ENCODE measurements around the gene COL23A1.

Gene COL23A1

GRCh38 chr5:178427576-178428197, 162.5 kb downstream of the COL23A1 start:
- DNase-seq (no peak), ATAC-seq (replicated peaks) (no peak)
- H3K27me3 Mint-ChIP-seq = peaks cover 32 to 46% of the 10 kb centered on the region in 2 donors
- H3K4me1 Mint-ChIP-seq (ENCODE audit: low read depth in 2 of 2) = no peaks in the 10 kb centered on the region
- H3K36me3 Mint-ChIP-seq (ENCODE audit: insufficient read depth) = no peaks in the 10 kb centered on the region
- no peaks in the 10 kb centered on the region for H3K9me3 Mint-ChIP-seq
- no peak overlapping the region for H3K4me3 Mint-ChIP-seq
- no peak overlapping the region for H3K27ac Mint-ChIP-seq

GRCh38 chr5:178426326-178427130, 163.7 kb downstream of the COL23A1 start:
- DNase-seq (no peak), ATAC-seq (replicated peaks) (no peak)
- H3K4me3 Mint-ChIP-seq = no peak overlapping the region
- H3K27ac Mint-ChIP-seq = no peak overlapping the region
- H3K9me3 Mint-ChIP-seq = no peaks in the 10 kb centered on the region
- no peaks in the 10 kb centered on the region for H3K4me1 Mint-ChIP-seq (ENCODE audit: low read depth in 2 of 2)
- H3K36me3 Mint-ChIP-seq (ENCODE audit: insufficient read depth) = no peaks in the 10 kb centered on the region
- peaks cover 30 to 45% of the 10 kb centered on the region in 2 donors for H3K27me3 Mint-ChIP-seq

DNA sequence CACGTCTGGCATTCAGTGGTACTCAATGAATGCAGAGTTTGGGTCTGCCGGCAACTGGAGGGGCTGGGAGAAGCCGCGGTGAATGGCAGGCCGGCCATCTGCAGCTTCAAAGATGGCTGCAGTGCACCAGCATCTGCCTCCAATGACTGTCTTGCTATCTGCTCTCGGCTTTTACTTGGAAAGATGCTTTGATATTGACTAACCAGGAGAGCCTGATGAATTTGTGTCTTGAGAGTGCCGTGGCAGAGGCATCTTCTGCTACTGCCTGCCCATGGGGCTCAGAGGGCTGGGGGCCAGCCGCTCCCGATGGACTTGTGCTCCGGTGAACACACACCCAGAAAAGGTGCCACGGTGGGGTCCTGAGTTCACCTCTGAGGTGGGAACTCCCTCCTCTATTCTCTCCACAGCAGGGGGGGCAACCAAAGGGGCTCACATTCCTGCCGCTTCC, 164.5 kb downstream of the COL23A1 start:
- Mint-ChIP-seq H3K36me3 (ENCODE audit: insufficient read depth) (no peaks in the 10 kb centered on the region), H3K4me3 (no peak overlapping the region), H3K4me1 (ENCODE audit: low read depth in 2 of 2) (no peaks in the 10 kb centered on the region), H3K27ac (no peak overlapping the region), H3K9me3 (no peaks in the 10 kb centered on the region), H3K27me3 (peaks cover 24 to 41% of the 10 kb centered on the region in 2 donors)
- ATAC-seq (replicated peaks) (no peak), DNase-seq (no peak)

GRCh38 chr5:178424810-178425177, 165.4 kb downstream of the COL23A1 start:
- Mint-ChIP-seq H3K27me3 (peaks cover 19 to 34% of the 10 kb centered on the region in 2 donors), H3K4me1 (ENCODE audit: low read depth in 2 of 2) (peaks cover 0 to 3% of the 10 kb centered on the region in 2 donors)

DNA sequence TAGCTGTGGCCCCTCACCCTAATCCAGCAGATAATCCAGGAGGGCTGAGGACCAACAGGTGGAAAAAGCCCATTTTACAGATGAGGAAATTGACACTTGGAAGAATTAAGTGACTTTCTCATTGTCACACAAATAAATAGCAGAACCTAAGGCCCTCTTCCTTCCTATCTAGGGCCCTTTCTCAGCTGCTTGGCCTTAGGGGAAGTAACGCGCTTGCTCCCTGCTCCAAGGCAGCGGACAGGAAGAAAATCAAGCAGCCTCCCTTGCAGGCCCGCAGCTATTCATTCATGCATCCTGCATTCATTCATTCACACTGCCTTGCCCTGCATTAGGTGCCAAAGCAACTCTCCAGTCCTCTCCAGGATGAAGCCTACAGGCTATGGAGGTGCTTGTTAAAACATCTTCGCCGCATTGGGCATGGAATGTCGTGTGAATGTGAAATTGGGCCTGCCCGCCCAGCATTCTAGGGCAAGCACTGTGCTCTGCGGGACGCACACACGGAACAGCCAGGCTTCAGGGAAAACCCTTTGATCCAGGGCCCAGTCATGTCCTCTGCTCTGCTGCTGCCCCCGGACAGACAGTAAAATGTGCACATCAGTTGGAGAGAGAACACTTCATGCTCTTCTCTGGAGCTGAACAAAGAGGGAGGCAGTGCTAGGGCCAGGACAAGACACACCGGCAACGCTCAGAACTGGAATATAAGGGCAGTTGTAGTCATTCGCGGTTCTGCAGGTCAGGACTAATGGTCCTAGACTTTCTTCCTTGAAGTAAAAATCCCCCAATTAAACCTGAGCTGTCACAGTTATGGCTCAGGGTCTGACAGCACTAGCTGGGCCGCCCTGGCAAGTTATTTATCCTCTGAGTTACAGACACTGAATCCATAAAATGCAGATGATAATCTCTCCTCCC, 166.0 kb downstream of the COL23A1 start:
- H3K27ac Mint-ChIP-seq = no peak overlapping the region
- DNase-seq (no peak), ATAC-seq (replicated peaks) (no peak)
- H3K4me1 Mint-ChIP-seq (ENCODE audit: low read depth in 2 of 2) = peaks cover 0 to 3% of the 10 kb centered on the region in 2 donors
- H3K4me3 Mint-ChIP-seq = no peak overlapping the region
- no peaks in the 10 kb centered on the region for H3K9me3 Mint-ChIP-seq
- H3K27me3 Mint-ChIP-seq = peaks cover 15 to 34% of the 10 kb centered on the region in 2 donors
- peaks cover 3% of the 10 kb centered on the region for H3K36me3 Mint-ChIP-seq (ENCODE audit: insufficient read depth)

More at GRCh38 chr5:178424810-178425177, 165.4 kb downstream of the COL23A1 start:
- Mint-ChIP-seq H3K27ac (no peak overlapping the region), H3K4me3 (no peak overlapping the region), H3K36me3 (ENCODE audit: insufficient read depth) (no peaks in the 10 kb centered on the region), H3K9me3 (no peaks in the 10 kb centered on the region)
- DNase-seq (no peak), ATAC-seq (replicated peaks) (no peak)

DNA sequence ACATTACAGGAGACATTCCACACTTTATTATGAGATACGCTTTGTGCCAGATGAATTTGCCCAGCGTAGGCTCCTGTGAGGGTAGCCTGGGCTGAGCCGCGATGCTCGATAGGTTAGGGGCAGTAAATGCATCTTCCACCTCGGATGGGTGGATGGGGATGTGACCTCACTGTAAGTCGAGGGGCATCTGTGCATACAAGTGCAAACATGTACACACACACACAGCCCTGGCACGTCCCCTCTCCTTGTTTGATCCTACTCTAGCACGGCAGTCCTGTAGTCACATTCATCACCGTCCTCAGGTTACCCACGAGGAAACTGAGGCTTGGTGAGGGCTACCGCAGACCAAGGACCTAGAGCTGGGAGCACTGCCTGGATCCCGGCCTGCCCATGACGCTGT, 166.8 kb downstream of the COL23A1 start:
- peaks cover 0 to 4% of the 10 kb centered on the region in 2 donors for H3K4me1 Mint-ChIP-seq (ENCODE audit: low read depth in 2 of 2)
- peaks cover 15 to 39% of the 10 kb centered on the region in 2 donors for H3K27me3 Mint-ChIP-seq
- H3K9me3 Mint-ChIP-seq = no peaks in the 10 kb centered on the region
- ATAC-seq (replicated peaks) (no peak), DNase-seq (no peak)
- peaks cover 3% of the 10 kb centered on the region for H3K36me3 Mint-ChIP-seq (ENCODE audit: insufficient read depth)
- H3K27ac Mint-ChIP-seq = no peak overlapping the region
- H3K4me3 Mint-ChIP-seq = no peak overlapping the region

- Mint-ChIP-seq H3K36me3 (ENCODE audit: insufficient read depth) (peaks cover 3% of the 10 kb centered on the region), H3K9me3 (no peaks in the 10 kb centered on the region), H3K27ac (no peak overlapping the region), H3K4me1 (ENCODE audit: low read depth in 2 of 2) (peaks cover 0 to 5% of the 10 kb centered on the region in 2 donors), H3K27me3 (peaks cover 15 to 49% of the 10 kb centered on the region in 2 donors), H3K4me3 (no peak overlapping the region)
- DNase-seq (no peak), ATAC-seq (replicated peaks) (no peak)
These were observed 167.8 kb downstream of the COL23A1 start for GRCh38 chr5:178422400-178422775.

DNA sequence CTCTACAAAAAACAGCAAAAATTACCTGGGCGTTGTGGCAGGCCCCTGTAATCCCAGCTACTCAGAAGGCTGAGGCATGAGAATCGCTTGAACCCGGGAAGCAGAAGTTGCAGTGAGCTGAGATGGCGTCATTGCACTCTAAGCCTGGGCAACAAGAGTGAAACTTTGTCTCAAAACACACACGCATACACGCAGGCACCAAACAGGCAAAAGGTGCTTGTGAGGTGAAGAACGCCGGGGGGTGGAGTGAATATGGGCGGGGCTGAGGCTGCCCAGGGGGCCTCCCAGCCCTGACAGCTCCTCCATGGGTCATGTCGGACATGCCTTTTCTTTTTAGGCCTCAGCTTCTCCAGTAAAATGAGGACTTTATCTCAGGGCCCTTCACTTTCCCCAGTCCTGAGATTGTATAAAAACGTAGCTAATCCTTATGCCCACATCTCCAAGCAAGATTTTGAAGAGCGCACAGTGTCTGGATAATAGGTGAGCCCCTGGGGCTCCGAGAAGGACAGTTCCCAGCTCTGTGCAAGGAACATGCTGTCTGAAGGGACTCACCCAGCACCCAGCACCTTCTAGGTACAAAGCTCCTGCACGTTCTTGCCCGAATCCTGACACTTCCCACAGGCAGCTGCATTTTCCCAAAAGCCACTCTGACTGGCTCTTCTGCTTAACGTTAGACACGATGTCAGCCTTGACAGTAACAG, 168.3 kb downstream of the COL23A1 start:
- peaks cover 15 to 55% of the 10 kb centered on the region in 2 donors for H3K27me3 Mint-ChIP-seq
- H3K4me1 Mint-ChIP-seq (ENCODE audit: low read depth in 2 of 2) = peaks cover 0 to 6% of the 10 kb centered on the region in 2 donors
- DNase-seq (no peak), ATAC-seq (replicated peaks) (no peak)
- peaks cover 3% of the 10 kb centered on the region for H3K36me3 Mint-ChIP-seq (ENCODE audit: insufficient read depth)
- H3K4me3 Mint-ChIP-seq = no peak overlapping the region
- H3K27ac Mint-ChIP-seq = no peak overlapping the region
- no peaks in the 10 kb centered on the region for H3K9me3 Mint-ChIP-seq

GRCh38 chr5:178421128-178421527, 169.1 kb downstream of the COL23A1 start:
- peaks cover 3% of the 10 kb centered on the region for H3K36me3 Mint-ChIP-seq (ENCODE audit: insufficient read depth)
- H3K4me1 Mint-ChIP-seq (ENCODE audit: low read depth in 2 of 2) = peaks cover 0 to 6% of the 10 kb centered on the region in 2 donors
- peaks cover 14 to 62% of the 10 kb centered on the region in 2 donors for H3K27me3 Mint-ChIP-seq
- no peaks in the 10 kb centered on the region for H3K9me3 Mint-ChIP-seq
- H3K4me3 Mint-ChIP-seq = no peak overlapping the region
- DNase-seq (no peak), ATAC-seq (replicated peaks) (no peak)
- no peak overlapping the region for H3K27ac Mint-ChIP-seq

DNA sequence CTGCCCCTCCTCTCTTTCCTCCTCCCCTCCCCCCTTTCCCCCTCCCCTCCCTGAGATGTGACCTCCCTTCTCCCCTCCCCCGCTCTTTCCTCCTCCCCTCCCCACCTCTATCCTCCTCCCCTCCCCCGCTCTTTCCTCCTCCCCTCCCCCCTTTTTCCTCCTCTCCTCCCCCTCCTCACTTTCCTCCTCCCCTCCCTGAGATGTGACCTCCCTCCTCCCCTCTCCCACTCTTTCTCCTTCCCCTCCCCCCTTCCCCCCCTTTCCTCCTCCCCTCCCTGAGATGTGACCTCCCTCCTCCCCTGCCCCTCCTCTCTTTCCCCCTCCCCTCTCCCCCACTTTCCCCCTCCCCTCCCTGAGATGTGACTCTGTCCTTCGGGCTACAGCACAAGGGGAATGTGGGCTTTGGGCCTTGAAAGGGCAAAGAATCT, 169.8 kb downstream of the COL23A1 start:
- Mint-ChIP-seq H3K36me3 (ENCODE audit: insufficient read depth) (peaks cover 3% of the 10 kb centered on the region), H3K9me3 (no peaks in the 10 kb centered on the region)

GRCh38 chr5:178419651-178420050, 170.5 kb downstream of the COL23A1 start:
- ATAC-seq (replicated peaks) (no peak), DNase-seq (no peak)
- Mint-ChIP-seq H3K27ac (no peak overlapping the region), H3K9me3 (no peaks in the 10 kb centered on the region), H3K27me3 (peaks cover 21 to 72% of the 10 kb centered on the region in 2 donors), H3K36me3 (ENCODE audit: insufficient read depth) (peaks cover 3% of the 10 kb centered on the region), H3K4me1 (ENCODE audit: low read depth in 2 of 2) (peaks cover 0 to 6% of the 10 kb centered on the region in 2 donors), H3K4me3 (no peak overlapping the region)

More for the DNA sequence above, 169.8 kb downstream of the COL23A1 start:
- no peak overlapping the region for H3K27ac Mint-ChIP-seq
- peaks cover 0 to 6% of the 10 kb centered on the region in 2 donors for H3K4me1 Mint-ChIP-seq (ENCODE audit: low read depth in 2 of 2)
- DNase-seq (no peak), ATAC-seq (replicated peaks) (no peak)
- H3K4me3 Mint-ChIP-seq = no peak overlapping the region
- peaks cover 20 to 69% of the 10 kb centered on the region in 2 donors for H3K27me3 Mint-ChIP-seq

DNA sequence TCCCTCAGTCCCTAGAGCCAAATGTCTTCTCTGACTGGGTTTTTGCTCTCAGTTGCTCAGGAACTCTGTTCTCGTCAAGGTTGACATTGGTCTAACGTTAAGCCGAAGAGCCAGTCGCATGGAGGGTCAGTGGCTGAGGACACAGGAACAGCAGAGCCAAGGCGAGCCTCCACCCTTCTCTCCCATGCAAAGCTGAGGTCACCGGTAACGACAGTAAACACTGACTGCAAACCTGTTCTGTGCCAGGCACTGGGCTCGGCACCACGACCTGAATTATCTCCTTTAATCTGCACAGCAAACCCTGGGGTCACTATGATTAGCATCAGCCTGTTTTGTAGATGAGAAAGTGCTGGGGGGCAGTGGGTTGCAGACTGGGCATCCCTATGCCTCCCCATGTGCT, 171.0 kb downstream of the COL23A1 start:
- peaks cover 21 to 72% of the 10 kb centered on the region in 2 donors for H3K27me3 Mint-ChIP-seq
- H3K4me1 Mint-ChIP-seq (ENCODE audit: low read depth in 2 of 2) = peaks cover 0 to 6% of the 10 kb centered on the region in 2 donors
- H3K9me3 Mint-ChIP-seq = no peaks in the 10 kb centered on the region
- no peak overlapping the region for H3K27ac Mint-ChIP-seq
- no peak for ATAC-seq (replicated peaks)
- no peak overlapping the region for H3K4me3 Mint-ChIP-seq
- DNase-seq = no peak
- H3K36me3 Mint-ChIP-seq (ENCODE audit: insufficient read depth) = peaks cover 3% of the 10 kb centered on the region

All from effector memory CD8-positive, alpha-beta T cell (primary cell).